ENCODE data around the gene SEMA5A.

Gene SEMA5A

DNA sequence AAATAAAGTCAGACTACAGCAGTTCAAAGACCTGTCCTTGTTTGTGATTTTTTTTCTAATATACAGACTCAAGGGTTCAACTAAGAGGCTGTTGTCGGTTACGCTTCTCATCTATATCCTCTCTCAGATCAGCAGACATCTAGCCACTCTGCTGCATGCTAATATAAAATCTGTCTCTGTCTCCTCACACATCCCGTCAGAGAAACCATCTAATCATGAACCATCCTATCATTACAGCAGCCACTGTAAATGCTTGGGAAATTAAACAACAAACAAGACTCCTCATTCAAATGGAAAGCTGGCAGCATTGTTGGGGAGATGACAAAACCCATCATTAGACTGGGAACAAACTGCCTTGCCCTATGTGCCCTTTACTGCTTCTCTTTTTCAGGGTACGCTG is 94.8 kb downstream of the SEMA5A start:
- no peak for DNase-seq

DNA sequence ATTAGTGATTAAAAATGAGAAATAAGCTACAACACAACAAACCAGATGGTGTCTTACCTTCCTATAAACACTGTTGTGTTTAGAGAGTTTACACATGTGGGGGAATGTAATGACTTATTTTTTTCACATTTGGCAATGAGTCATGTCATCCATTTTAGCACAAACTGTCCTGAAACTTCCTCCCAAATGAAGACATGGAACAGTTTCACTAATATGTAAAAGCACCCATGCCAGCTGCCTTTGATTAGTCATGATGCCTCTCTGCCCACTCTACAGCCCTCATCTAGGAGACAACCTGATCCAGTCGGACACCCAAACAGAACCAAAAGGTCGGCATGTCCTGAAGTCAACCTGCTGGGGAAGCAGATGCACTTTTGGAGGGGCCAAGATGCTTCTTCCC is 98.2 kb downstream of the SEMA5A start:
- no peak for DNase-seq

DNA sequence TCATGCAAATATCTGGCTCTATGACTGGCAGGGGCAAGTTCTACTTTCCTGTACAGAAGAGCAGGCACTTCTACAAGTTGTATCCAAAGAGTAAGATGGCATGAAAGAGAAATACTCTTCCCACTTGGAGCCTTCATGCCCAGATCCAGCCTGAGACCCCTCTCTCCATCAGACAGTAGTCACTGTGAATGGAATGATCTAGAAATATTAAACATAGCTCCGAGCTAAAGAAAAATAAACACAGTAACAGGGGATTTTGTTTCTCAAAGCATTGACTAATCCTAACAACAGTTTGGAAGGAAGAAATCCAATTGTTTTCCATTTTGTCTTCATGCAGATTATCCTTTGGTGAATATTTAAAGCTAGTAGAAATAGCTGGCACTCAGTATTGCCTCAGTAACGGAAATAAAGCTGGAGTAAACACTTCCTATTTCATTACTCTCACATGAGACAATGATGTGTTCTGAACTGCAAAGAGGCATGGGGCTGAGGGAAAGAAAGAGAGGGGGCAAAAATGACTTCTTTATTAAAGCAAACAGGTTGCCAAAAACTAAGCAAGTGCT is 100.0 kb downstream of the SEMA5A start:
- DNase-seq = no peak

DNA sequence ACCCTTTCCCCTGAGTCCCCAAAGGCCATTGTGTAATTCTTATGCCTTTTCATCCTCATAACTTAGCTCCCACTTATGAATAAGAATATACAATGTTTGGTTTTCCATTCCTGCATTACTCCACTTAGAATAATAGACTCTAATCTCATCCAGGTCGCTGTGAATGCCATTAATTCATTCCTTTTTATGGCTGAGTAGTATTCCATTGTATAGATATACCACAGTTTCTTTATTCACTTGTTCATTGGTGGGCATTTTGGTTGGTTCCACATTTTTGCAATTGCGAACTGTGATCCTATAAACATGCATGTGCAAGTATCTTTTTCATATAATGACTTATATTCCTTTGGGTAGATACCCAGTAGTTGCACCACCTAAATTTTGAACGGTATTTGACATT is 101.5 kb downstream of the SEMA5A start:
- DNase-seq = no peak

DNA sequence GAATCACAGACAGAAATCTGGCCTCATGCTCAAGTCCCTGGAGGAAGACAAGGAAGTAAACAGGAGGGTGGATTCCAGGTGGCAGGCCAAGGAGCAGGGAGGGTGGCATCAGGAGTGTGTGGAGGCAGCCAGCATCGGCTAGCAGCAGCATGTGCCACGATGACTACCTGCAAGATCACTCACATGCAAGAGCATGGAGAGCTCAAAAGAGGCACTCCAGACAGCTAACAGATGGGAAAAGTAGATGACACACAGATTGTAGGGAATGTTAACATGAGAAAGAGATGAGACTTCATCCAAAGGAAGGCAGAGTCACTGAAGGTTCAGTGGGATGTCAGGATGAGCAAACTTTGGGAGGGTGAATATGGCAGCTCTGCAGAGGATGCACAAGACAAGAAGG is 104.3 kb downstream of the SEMA5A start:
- no peak for DNase-seq

DNA sequence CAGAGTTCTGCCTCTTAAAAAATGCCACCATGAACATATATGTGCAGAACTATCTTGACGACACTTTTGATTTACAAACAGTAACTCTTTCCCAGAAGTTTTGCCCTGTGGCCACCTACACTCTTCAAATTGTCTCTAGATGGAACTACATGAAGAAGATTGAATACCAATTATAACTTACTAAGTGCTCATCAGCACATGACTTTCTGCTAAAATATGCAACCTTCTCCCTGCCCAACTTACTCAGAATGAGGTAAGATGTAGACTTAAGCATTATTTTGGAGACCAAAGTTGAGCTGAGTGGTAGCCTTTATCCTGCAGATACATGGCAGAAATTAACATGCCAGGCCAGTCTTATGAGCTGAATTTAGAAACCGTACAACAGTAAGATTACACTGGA is 105.4 kb downstream of the SEMA5A start:
- DNase-seq = no peak

DNA sequence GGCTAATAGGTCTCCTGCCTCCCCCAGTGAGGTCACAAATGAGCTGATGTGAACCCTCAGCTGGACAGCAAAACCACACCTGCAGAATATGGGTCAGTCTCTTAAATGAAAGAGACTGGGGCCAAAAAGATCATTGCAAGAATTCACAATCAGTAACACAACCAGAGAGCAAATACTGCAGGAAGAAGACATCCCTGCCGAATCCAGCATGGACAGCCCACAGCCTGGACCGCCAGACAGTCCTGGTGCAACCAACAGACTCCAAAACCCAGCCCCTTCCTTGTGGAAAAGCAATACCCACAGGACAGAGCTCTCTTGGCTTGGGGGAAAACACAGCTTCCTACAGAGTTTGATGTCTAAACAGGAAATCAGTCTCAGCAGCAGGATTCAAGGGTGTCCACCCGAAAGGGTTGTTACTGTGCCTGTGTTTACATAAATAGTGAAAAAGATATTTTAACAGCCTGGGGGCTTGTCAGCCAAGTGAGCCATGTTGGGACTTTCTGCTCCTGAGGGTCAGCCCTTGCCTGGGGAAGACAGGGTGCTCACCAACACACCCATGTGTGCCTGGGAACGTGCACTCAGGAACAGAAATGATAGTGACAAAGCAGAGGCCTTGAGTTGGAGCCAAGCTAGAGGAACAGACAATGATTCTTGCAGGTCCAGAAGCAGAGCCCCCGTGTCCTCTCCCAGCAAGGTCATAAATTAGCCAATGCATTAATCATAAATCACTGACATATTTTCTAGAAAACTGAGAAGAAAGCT is 106.2 kb downstream of the SEMA5A start:
- DNase-seq = no peak

DNA sequence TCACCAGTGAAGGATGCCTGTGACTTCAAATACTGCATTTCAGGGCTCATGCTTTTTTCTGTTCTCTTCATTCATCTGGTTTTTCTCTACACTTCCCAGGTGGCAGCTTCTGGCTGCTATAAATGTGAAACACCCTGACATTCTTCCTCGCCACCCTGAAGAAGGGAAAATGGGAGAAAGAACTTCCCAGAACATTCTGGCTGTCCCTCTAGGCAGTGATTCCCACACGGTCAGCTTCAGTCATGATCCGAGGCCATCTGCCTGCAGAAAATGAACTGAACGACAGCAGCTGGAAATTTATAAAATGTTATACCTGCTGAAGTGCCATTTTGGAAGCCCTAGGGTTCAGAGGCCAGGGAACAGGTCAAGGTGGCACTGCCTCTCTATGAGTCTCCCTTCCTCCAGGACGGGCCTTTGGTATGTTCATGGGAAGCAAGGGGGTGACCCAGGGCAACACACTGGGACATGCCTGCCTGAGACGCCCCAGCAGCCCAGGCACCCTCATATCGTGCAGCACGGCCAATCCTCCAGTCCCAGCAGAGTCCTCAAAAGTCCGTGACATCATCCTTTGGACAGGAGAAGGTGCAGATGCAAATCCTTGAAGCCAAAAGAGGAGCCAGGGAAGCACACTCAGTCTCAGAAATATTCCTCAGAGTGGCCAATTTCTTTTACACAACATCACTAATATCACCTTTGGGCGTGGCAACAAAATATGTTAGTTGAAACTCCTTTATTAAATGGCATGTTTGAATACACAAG is 107.1 kb downstream of the SEMA5A start:
- no peak for DNase-seq

DNA sequence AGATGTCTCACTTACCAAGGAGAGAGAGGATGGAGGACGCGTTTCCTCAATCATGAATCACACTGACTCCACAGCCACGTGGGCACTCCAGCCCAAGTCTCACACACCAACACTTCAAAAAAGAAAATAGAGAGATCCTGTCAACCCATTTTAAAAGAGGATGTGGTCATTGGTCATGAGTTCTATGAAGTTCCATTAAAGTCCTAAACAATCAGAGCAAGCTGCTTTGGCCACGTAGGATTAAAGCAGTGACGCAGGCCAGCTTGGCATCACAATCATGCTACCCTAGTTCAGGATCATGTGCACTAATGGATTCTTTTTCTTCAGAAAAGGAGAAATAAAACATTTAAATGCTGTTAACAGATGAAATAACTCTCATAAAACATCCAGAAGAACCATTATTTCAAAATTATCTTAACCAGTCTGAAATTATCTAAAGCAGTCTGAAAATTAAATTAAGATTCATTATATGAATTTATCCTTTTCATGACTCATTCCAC is 108.1 kb downstream of the SEMA5A start:
- peak in 6 of 58 donors; percentile 8 to 35 (median 18) for DNase-seq

DNA sequence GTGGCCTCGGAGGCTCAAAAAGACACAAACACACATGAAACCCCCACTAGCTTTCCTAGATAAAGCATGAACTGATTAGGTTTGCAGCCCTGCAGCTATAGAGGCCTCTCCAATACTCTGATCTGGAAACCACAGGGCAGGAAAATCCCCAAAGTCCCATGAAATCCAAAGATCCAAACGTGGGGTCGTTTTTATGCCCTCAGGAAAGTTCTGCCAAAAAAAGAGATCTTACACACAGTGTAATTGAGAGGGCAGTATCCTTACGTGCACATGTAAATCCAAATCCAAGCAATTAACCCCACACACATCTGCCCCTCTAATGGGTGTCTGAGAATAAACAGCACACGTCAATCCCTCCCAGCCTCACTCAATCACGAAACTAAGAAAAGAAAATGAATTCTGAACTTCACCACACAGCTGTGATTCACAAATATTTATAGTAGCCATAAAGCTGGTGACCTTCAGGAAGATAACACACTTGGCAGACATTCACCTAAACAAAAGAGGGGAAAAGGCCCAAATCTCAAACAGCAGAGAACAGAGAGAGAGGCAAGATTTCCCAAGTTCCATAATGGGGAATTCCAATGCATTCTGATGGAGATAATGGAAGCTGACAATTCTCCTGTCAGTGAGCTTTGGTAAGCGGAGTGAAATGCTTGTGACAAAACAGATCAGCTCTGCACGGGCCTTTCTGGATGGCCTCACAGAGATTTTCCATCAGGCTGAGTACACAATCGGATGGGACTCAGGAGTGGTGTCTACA is 114.2 kb downstream of the SEMA5A start:
- no peak for DNase-seq

DNA sequence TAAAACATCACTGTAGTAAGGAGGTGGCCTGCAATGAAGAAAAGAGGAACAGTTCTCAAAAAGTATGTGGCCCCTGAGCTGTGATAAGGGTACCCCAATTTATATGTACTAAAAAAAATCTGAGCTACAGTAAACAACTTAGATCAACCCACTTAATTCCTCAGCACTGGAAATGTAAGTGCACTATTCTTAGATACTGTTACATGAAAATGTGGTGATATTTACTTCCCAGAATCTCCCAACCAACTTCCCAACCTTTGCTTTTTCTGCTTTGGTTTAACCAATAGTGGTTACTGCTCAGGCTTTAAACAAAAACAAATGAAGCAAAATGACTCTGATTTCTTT is 114.8 kb downstream of the SEMA5A start:
- no peak for DNase-seq

DNA sequence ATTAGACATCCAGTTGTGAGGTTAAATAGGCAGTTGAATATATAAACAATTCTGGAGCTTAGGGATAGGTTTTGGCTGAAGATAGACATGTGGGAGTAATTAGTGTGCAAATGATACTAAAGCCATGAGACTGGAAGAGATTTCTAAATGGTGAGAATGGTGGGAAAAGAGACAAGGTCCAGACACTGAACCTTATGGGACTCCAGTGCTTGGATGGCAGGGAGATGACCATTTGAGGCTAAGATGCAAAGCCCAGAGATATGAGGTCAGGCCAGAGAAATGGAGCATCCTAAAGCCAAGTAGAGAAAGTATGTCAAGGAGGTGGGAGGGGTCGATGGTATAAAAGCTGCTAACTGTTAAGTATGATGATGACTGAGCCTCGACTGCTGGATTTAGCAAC is 115.6 kb downstream of the SEMA5A start:
- DNase-seq = no peak

DNA sequence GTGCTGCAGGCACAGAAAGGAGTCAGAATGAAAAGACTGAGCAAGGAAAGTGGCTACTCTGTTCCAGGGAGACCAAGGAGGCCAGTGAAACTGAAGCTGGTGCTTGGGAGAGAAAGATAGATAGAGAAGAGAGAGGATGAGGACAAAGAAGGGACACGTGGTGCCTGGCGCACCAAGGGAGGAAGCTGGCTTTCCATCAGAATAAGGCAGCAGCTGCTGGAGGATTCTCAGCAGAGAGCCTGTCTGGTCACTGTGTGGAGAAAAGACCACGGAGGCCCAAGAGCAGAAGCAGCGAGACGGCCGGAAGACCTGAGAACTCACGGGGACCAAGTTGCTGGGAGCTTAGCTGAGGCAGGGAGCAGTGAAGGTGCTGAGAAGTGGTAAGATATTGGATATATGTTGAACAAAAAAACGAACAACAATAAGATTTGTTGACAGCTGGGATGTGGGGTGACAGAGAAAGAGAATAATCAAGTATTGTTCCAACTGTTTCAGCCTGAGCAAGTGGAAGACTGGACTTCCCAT is 116.1 kb downstream of the SEMA5A start:
- peak in 8 of 58 donors; percentile 11 to 46 (median 26) for DNase-seq

DNA sequence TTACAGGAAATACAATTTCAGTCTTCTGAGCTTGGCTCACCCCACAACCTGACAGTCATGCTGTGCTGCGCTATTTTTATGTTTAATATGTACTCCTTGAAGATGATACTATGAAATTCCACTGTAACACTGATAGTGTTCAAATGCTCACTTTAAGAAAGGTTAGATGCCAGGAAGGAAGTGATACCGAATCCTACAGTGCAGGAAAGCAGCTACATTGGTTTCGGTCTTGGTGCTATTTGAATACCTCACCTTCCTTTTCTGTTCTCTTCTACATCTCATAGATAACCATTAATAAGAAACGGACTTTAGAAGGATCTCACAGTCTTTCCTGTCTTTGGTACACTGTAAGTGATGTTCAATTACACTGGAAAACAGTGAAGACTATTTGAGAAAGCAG is 117.6 kb downstream of the SEMA5A start:
- DNase-seq = no peak

DNA sequence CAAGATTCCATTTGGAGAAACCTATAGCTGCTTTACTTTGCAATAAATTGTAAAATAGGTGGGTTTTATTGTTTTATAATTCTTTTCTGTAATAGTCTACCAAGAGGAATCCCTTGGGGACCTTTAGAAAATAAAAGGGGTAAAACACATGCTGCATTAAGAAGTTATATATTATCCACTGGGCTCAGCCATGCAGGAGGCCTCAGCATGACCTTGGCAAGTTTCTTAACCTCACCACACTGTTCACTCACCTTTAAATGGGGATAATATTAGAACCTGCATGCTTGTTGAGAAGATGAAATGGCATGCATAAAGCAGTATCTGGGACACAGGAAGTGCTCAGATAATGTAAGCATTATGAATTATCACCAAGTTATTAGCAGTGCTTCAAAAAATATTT is 120.2 kb downstream of the SEMA5A start:
- DNase-seq = no peak

DNA sequence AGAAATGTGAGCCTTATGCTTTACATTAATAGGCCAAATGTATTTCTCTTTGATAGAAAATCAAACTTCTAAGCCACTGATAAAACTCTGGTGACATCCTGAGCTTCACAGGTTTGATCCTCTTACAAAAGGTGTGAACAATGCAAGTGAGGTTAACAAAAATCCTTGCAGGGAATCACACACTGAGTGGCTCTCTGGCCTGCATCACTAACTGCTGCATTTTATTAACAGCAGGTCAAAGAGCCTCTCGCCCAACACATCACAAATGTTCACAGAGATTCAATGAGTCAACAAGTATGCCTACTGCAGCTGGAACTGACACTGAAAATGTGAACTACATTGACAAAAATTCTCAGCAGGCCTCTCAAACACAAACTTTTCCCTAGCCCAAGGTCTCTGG is 122.3 kb downstream of the SEMA5A start:
- DNase-seq = no peak

DNA sequence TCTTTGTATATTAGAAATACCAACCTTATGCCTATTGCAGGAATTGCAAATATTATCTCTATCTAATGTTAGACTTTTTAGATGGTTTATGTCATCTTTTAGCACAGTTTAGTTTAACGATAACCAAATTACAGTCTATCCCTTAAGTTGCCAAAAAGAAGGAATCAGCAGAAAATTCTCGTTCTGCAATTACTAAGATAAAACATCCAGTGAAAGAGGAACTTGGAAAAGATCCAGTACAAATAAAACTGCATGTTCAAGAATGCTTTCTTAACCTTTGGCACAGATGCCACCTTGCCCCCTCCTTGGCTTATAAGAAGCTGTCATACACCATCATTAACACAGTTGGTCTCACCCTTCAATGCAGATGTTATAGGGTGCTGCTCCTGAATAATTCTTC is 124.0 kb downstream of the SEMA5A start:
- no peak for DNase-seq

DNA sequence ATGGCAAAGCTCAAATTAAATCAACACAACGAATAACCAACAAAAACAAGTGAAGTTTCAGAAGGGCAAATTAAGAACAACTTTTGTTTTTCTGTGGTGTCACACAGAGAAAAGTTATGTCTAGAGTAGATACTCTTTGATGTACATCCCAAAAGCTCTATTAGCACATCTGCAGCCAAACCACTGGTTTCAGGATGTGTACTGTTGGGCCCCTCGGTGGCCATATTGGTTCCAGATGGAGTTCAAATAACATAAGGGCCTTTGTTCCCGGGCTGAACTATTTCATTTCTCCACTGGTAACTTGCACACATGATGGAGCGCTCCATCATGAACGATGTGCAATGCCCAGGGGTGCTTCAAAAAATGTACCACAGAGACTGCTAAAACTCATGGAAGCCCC is 126.1 kb downstream of the SEMA5A start:
- DNase-seq = no peak

DNA sequence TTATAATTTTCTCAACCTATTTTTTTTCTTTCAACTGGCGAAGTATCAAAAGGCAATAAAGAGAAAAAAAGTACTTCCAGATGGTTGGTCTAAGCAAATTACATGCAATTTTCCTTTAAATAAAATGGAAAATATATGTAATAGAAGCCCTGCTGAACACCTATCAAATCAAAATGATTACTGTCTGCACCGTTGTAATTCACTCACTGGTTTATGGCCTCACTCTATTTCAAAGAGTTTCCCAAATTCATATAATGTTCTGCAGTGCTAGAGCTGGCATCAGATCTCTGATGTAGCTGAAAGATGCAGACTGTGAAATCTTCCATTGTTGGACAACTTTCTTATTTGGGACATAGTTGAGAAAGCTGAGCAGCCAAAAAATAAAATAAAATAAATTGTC is 130.3 kb downstream of the SEMA5A start:
- no peak for DNase-seq

DNA sequence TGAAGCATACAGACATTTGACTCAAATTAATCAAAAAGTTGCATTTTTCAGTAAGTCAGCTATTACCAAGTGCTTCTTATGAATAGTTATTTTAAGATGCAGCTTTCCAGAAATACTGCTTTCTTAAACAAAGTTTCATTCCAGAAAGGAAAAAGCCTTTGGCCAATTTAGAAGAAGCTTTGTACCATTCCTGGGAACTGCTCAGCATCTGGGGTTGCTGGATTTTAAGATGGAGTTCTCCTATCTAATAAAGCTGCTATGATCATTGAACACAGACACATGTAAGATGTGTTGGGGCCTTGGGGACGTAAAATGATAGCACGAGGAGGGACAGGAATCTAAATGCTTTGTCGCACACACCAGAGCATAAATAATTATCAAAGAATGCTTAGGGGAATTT is 130.8 kb downstream of the SEMA5A start:
- DNase-seq = no peak

DNA sequence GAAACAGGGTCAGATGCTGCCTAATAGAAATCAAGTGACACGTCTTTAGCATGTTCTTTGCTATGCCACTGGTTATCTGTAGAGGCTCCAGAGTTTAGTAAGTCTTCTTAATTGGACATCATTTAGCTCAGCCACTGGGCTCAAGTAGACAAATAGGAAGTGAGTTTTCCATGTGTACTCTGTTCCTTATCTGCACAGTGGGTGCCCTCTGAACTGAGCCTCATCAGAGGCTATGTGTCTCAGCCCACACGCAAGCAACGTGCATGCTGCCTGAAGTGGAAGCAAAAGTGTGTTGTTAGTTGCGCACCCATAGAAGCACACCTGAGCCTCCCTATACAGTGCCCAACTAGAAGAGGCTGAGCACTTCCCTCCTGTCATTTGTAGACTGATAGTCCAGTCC is 134.7 kb downstream of the SEMA5A start:
- DNase-seq = no peak
